Measurements from ENCODE around the gene PLA2G4D. TPM values are rescaled to one million over a fixed set of nuclear protein-coding genes. Genes with fewer than 3 reads are reported as not detected.

PLA2G4D gene
- total RNA-seq, 1 donor from 2014 or later, result not detected

DNA sequence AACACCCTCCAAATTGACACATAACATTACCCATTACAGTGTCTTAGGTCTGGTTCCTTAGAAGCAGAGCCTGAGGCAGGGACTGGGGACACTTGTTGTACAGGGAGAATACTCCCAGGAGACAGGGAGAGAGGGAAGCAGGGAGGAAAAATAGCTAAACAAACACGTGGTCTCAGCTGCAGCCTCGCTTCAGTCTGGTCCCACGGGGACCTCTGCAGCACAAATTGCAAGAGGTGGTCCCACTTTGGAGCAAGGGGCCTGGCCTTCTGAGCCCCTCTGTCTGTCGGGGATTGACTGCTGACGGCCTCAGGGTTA is 25.0 kb upstream of the PLA2G4D start:
- no peak for DNase-seq
- no peak overlapping the region for H3K27ac Mint-ChIP-seq
- POLR2A ChIA-PET, result no interaction called here

DNA sequence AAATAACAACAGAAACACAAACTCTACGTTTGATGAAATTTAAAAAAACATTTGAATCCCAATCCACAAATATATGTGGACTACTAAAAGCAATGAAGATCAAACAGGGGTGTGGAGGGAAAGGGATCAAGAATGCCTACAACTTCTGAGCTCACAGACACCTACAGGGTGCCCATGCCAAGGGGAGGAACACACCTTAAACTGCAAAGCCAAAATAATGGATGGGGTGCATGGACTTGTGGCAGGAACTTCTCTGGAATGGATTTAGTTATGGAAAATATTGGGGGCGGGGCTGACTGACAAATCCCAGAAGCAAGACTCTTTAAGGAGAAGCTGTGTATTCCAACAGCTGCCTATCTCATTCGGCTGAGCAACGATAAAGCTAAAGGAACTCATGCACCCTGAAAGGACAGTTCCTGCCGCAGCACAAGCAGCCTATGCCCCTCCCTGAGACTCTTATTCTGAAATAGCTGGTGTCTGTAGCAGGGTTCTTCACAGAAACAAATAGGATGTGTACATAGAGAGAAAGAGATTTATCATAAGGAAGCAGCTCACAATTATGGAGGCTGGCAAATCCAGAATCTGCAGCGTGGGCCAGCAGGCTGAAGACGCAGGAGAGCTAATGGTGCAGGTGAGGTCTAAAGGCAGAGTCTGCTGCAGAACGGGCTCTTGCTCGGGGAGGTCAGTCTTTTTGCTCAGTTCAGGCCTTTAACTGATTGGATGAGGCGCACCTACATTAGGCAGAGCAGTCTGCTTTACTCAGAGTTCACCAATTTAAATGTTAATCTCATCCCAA is 24.5 kb upstream of the PLA2G4D start:
- no peak overlapping the region for H3K27ac Mint-ChIP-seq
- H3K4me3 Mint-ChIP-seq, result no peak overlapping the region
- no peaks in the 10 kb centered on the region for H3K9me3 Mint-ChIP-seq
- H3K27me3 Mint-ChIP-seq, result peaks cover 4% of the 10 kb centered on the region
- DNase-seq (no peak), ATAC-seq (ENCODE audit: low read depth) (no peak)
- intact Hi-C loops (cut with micrococcal nuclease), result no loop called here
- TF ChIP-seq, protein P1, sequence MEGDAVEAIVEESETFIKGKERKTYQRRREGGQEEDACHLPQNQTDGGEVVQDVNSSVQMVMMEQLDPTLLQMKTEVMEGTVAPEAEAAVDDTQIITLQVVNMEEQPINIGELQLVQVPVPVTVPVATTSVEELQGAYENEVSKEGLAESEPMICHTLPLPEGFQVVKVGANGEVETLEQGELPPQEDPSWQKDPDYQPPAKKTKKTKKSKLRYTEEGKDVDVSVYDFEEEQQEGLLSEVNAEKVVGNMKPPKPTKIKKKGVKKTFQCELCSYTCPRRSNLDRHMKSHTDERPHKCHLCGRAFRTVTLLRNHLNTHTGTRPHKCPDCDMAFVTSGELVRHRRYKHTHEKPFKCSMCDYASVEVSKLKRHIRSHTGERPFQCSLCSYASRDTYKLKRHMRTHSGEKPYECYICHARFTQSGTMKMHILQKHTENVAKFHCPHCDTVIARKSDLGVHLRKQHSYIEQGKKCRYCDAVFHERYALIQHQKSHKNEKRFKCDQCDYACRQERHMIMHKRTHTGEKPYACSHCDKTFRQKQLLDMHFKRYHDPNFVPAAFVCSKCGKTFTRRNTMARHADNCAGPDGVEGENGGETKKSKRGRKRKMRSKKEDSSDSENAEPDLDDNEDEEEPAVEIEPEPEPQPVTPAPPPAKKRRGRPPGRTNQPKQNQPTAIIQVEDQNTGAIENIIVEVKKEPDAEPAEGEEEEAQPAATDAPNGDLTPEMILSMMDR (IDR thresholded peaks at IDR 0.05), result no peak
- POLR2A ChIA-PET, result no interaction called here
- CTCF ChIA-PET, result no interaction called here
- H3K4me1 Mint-ChIP-seq, result no peaks in the 10 kb centered on the region
- H3K36me3 Mint-ChIP-seq (ENCODE audit: low read depth), result no peaks in the 10 kb centered on the region

More for the DNA sequence above, 25.0 kb upstream of the PLA2G4D start:
- no peak for ATAC-seq (ENCODE audit: low read depth)
- TF ChIP-seq, protein P1 (IDR thresholded peaks at IDR 0.05), result no peak
- Mint-ChIP-seq H3K27me3 (peaks cover 3% of the 10 kb centered on the region), H3K4me3 (no peak overlapping the region), H3K9me3 (no peaks in the 10 kb centered on the region), H3K36me3 (ENCODE audit: low read depth) (no peaks in the 10 kb centered on the region), H3K4me1 (no peaks in the 10 kb centered on the region)
- intact Hi-C loops (cut with micrococcal nuclease), result no loop called here
- CTCF ChIA-PET, result no interaction called here

DNA sequence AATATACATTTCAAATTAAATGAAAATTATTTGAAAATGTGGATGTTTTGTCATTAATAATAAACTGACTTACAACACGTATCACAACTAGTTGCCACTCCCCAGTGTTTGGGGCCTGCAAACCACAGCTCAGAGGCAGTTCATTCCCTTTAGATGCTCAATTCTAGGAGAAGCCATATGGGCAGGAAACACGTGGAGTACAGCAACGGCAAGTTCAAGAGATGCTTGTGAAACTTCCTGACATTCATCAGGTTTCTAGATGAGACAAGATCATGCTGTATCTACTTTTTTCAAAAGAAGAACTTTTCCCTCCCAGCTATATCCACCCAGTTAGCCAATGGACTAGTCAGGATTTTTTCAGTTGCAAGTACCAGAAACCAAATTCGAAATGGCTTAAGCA is 17.6 kb upstream of the PLA2G4D start:
- H3K9me3 Mint-ChIP-seq, result no peaks in the 10 kb centered on the region
- H3K4me3 Mint-ChIP-seq, result no peak overlapping the region
- DNase-seq, result no peak
- H3K27me3 Mint-ChIP-seq, result peaks cover 21% of the 10 kb centered on the region
- TF ChIP-seq, protein P1 (IDR thresholded peaks at IDR 0.05), result no peak
- no peak overlapping the region for H3K27ac Mint-ChIP-seq
- no peak for ATAC-seq (ENCODE audit: low read depth)
- no peaks in the 10 kb centered on the region for H3K36me3 Mint-ChIP-seq (ENCODE audit: low read depth)
- ChIA-PET POLR2A (no interaction called here), CTCF (no interaction called here)
- intact Hi-C loops (cut with micrococcal nuclease), result no loop called here
- no peaks in the 10 kb centered on the region for H3K4me1 Mint-ChIP-seq

DNA sequence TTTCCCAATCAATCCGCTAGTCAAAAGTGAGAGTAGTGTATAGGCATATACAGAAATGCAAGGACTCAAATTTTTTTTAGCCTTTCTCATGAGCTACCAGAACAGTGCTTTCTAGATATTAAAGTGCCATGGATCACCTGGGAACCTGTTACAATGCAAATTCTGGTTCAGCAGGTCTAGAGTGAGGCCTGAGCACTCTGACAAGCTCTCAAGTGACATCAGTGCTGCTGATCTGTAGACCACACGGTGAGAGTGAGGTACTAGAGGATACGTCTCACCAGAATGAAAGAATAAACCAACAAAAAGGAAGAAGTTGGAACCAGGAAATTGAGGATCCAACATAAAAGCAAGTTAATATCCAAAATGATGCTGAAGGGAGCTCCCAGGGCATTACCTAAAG is 16.0 kb upstream of the PLA2G4D start:
- DNase-seq (no peak), ATAC-seq (ENCODE audit: low read depth) (no peak)
- Mint-ChIP-seq H3K36me3 (ENCODE audit: low read depth) (no peaks in the 10 kb centered on the region), H3K9me3 (no peaks in the 10 kb centered on the region), H3K4me1 (no peaks in the 10 kb centered on the region), H3K4me3 (no peak overlapping the region), H3K27ac (no peak overlapping the region), H3K27me3 (peaks cover 22% of the 10 kb centered on the region)
- POLR2A ChIA-PET, result no interaction called here
- TF ChIP-seq, protein P1 (IDR thresholded peaks at IDR 0.05), result no peak
- CTCF ChIA-PET, result no interaction called here
- intact Hi-C loops (cut with micrococcal nuclease), result no loop called here

DNA sequence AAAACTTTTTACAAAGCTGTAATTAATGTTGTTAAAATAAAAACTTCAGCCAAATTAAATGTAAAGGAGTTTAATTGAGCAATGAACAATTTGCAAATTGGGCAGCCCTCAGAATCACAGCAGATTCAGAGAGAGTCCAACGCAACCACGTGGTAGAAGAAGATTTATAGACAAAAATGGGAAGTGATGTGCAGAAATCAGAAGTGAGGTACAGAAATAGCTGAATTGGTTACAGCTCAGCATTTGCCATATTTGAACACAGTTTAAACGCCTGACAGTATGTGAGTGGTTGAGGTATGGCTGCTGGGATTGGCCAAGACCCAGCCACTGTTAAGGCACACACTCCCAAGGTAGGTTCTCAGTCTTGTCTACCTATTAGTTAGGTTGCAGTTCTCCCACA is 14.4 kb upstream of the PLA2G4D start:
- ATAC-seq (ENCODE audit: low read depth), result no peak
- ChIA-PET CTCF (no interaction called here), POLR2A (no interaction called here)
- Mint-ChIP-seq H3K4me1 (no peaks in the 10 kb centered on the region), H3K27ac (no peak overlapping the region), H3K9me3 (no peaks in the 10 kb centered on the region), H3K4me3 (no peak overlapping the region), H3K27me3 (peaks cover 20% of the 10 kb centered on the region), H3K36me3 (ENCODE audit: low read depth) (no peaks in the 10 kb centered on the region)
- TF ChIP-seq, protein P1 (IDR thresholded peaks at IDR 0.05), result no peak
- DNase-seq, result no peak
- intact Hi-C loops (cut with micrococcal nuclease), result no loop called here

Measured in activated B cell treated with CpG ODN at 0.5 μM for 24 hours (primary cell).